Measurements from ENCODE around the gene OR13F1.
"Not testable (repeated sequence)": the region's sequence is repeated elsewhere in the genome, so short reads cannot be mapped to it uniquely, and the experiment has no call there.

Gene OR13F1

GRCh38 chr9:104503963-104504362 lies at the start of gene OR13F1:
TSS of gene OR13F1 (plus strand) at chr9:104504263. CDS start at chr9:104504263, 0 bp downstream.
- DNase-seq = no peak

- DNase-seq = no peak
Measured at GRCh38 chr9:104456831-104457230, 47.2 kb upstream of the OR13F1 start.

GRCh38 chr9:104463864-104464263 lies 40.2 kb upstream of the OR13F1 start:
- no peak for DNase-seq

- DNase-seq = no peak
Measured at GRCh38 chr9:104468261-104468660, 35.8 kb upstream of the OR13F1 start.

- no peak for DNase-seq
Measured at GRCh38 chr9:104482921-104483570, 21.0 kb upstream of the OR13F1 start.

GRCh38 chr9:104485014-104485413 lies 19.0 kb upstream of the OR13F1 start:
- DNase-seq = no peak

GRCh38 chr9:104494808-104495207 lies 9.3 kb upstream of the OR13F1 start:
- no peak for DNase-seq

- no peak for DNase-seq
Measured at GRCh38 chr9:104503440-104503839, 623 bp upstream of the OR13F1 start.

GRCh38 chr9:104506565-104506964 lies 2.5 kb downstream of the OR13F1 start:
- no peak for DNase-seq

- DNase-seq = no peak
Measured at GRCh38 chr9:104514901-104515300, 10.8 kb downstream of the OR13F1 start.

- not testable (repeated sequence) for DNase-seq
Measured at GRCh38 chr9:104520241-104520640, 16.2 kb downstream of the OR13F1 start.

- DNase-seq = no peak
Measured at GRCh38 chr9:104527109-104527508, 23.0 kb downstream of the OR13F1 start, which contains the start of gene OR13C4. TSS of gene OR13C4 (minus strand) at chr9:104527209. CDS start at chr9:104527209, 0 bp downstream.

GRCh38 chr9:104536756-104537155 lies 32.7 kb downstream of the OR13F1 start, which contains the start of gene OR13C3:
TSS of gene OR13C3 (minus strand) at chr9:104536856. CDS start at chr9:104536723, 133 bp downstream.
- DNase-seq = no peak

- DNase-seq = no peak
Measured at GRCh38 chr9:104539275-104539674, 35.2 kb downstream of the OR13F1 start.

GRCh38 chr9:104544644-104545043 lies 40.6 kb downstream of the OR13F1 start:
- DNase-seq = no peak

- no peak for DNase-seq
Measured at GRCh38 chr9:104553261-104553660, 49.2 kb downstream of the OR13F1 start.

Measured in activated effector memory CD4-positive, alpha-beta T cell treated with anti-CD3 and anti-CD28 coated beads, Interleukin-2, amount 50 U/mL, for 16 hours (primary cell).